HL-60 (cell line): ENCODE data around the gene GPR137.

Source experiments
- DNase-seq, 2 experiments: peaks; one replicate each; pipeline ENCODE4 v3.0.0-alpha.2; 2010 to 2020; ENCODE audit warnings: low read depth in 1 of 2, low spot score in 1 of 2
- H3K27ac ChIP-seq: fragments of 250-450 bp; sonication (Bioruptor Pico); replicated peaks from 2 replicates; pipeline ENCODE4 v1.5.1; 2020; ENCODE audit warnings: mild to moderate bottlenecking, moderate library complexity
- H3K27me3 ChIP-seq: fragments of 250-450 bp; sonication (Bioruptor Pico); 2 replicates; pipeline ENCODE4 v1.5.1; 2021; ENCODE audit warnings: mild to moderate bottlenecking, moderate library complexity; ENCODE audit not compliant: insufficient read depth, poor library complexity, severe bottlenecking
- H3K4me3 ChIP-seq: replicated peaks from 2 replicates; pipeline ENCODE4 v1.5.1; 2011; ENCODE audit warnings: mild to moderate bottlenecking, control low read depth, low read length; ENCODE audit not compliant: insufficient read depth
- CTCF ChIP-seq: IDR thresholded peaks from one replicate; pipeline ENCODE4 v1.5.1; 2011; ENCODE audit warnings: low read length, control low read depth, inconsistent platforms; ENCODE audit not compliant: insufficient read depth
- GABPA ChIP-seq: IDR thresholded peaks from 2 replicates; pipeline ENCODE4 v1.6.1; 2012; ENCODE audit warnings: low read depth
- POLR2AphosphoS5 ChIP-seq: IDR thresholded peaks from 2 replicates; pipeline ENCODE4 v1.6.1; 2012; ENCODE audit warnings: low read depth
- REST ChIP-seq: IDR thresholded peaks from 2 replicates; pipeline ENCODE4 v1.6.1; 2012; ENCODE audit warnings: low read depth; ENCODE audit not compliant: insufficient replicate concordance
- SPI1 ChIP-seq: IDR thresholded peaks from 2 replicates; pipeline ENCODE4 v1.6.1; 2012; ENCODE audit warnings: low read depth, mild to moderate bottlenecking, borderline replicate concordance

Gene GPR137

GRCh38 chr11:64239662-64240434, 45.8 kb upstream of the GPR137 start:
- Histone ChIP-seq H3K27me3 (no peaks in the 10 kb centered on the region), H3K27ac (peak overlapping the region; percentile 97), H3K4me3 (peak overlapping the region; percentile 80)
- TF ChIP-seq GABPA: no peak
- TF ChIP-seq POLR2AphosphoS5: no peak
- no peak for TF ChIP-seq CTCF
- no peak for TF ChIP-seq REST
- peak; percentile 90; the same call in 1 of the 2 replicates for TF ChIP-seq SPI1
- DNase-seq: peak; percentile 93 to 94

GRCh38 chr11:64240435-64241240, 45.0 kb upstream of the GPR137 start, which contains the start of gene FKBP2:
TSS of gene FKBP2 (plus strand) at chr11:64241095. CDS start at chr11:64242388, 1,293 bp downstream.
- peak; percentile 95 to 97 for DNase-seq
- peak within 1 kb of the TSS; percentile 97 for H3K27ac ChIP-seq
- TF ChIP-seq POLR2AphosphoS5 (peak; percentile 81), GABPA (peak; percentile 84), CTCF (no peak), REST (peak; percentile 30)
- H3K27me3 ChIP-seq: no peaks in the 10 kb centered on the region
- H3K4me3 ChIP-seq: peak within 1 kb of the TSS; percentile 80

- H3K27ac ChIP-seq: peak overlapping the region; percentile 97
- peak overlapping the region; percentile 80 for H3K4me3 ChIP-seq
- no peak for TF ChIP-seq SPI1
- TF ChIP-seq POLR2AphosphoS5: no peak
- TF ChIP-seq REST: no peak
- no peak for TF ChIP-seq CTCF
- TF ChIP-seq GABPA: no peak
- no peaks in the 10 kb centered on the region for H3K27me3 ChIP-seq
- peak; percentile 98 to 100 for DNase-seq
Measured at GRCh38 chr11:64241241-64241490, 44.5 kb upstream of the GPR137 start.
